ENCODE data around the gene DHX29.
A peak's percentile ranks its signal among the peaks of the same experiment; 100 is the strongest.
"Not testable (repeated sequence)": the region's sequence is repeated elsewhere in the genome, so short reads cannot be mapped to it uniquely, and the experiment has no call there.

Gene DHX29

GRCh38 chr5:55307383-55308253, at the start of gene DHX29, which contains the start of gene MTREX:
DHX29 (minus strand) TSS chr5:55307694; CDS start chr5:55307573, 121 bp downstream.
MTREX (plus strand) TSS chr5:55307989; CDS start chr5:55308014, 25 bp downstream.
- peak; percentile 74 for DNase-seq

GRCh38 chr5:55356896-55357295, 49.4 kb upstream of the DHX29 start:
- no peak for DNase-seq

GRCh38 chr5:55350754-55351153, 43.3 kb upstream of the DHX29 start:
- DNase-seq = no peak

DNA sequence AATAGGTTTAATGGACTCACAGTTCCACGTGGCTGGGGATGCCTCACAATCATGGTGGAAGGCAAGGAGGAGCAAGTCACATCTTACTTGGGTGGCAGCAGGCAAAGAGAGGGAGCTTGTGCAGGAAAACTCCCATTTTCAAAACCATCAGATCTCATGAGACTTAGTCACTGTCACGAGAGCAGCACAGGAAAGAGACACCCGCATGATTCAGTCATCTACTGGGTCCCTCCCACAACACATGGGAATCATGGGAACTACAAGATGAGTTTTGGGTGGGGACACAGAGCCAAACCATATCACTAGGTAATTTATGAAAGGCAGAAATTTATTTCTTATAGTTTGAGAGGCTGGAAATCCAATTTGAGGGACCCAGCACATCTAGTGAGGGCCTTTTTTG, 40.3 kb upstream of the DHX29 start:
- no peak for DNase-seq

- no peak for DNase-seq
These were observed 37.8 kb upstream of the DHX29 start for GRCh38 chr5:55345327-55345726.

GRCh38 chr5:55344392-55344992, 37.0 kb upstream of the DHX29 start:
- DNase-seq = no peak

- no peak for DNase-seq
These were observed 36.1 kb upstream of the DHX29 start for GRCh38 chr5:55343609-55344008.

- no peak for DNase-seq
These were observed 35.6 kb upstream of the DHX29 start for GRCh38 chr5:55343107-55343506.

GRCh38 chr5:55338810-55339243, 31.3 kb upstream of the DHX29 start:
- no peak for DNase-seq

GRCh38 chr5:55338092-55338613, 30.7 kb upstream of the DHX29 start:
- DNase-seq = no peak

GRCh38 chr5:55333811-55334210, 26.3 kb upstream of the DHX29 start:
- no peak for DNase-seq

DNA sequence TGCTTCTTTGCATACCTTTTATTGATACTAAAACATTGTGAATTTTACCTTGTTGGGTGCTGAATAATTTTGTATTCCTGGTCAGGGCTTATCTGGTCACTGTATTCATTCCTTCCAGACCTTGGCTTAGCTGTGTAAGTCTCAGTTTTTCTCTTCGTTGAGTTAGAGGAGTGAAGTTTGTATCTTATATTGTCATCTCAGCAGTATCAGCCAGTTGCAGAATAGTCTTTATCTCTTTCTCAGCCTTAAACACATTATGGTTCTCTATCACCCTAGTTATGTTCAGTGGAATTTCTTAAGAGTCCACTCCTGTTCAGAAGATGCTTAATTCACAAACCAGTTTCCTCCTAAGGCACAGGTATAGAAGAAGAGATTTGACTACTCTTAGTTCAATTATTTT, 25.5 kb upstream of the DHX29 start:
- no peak for DNase-seq

DNA sequence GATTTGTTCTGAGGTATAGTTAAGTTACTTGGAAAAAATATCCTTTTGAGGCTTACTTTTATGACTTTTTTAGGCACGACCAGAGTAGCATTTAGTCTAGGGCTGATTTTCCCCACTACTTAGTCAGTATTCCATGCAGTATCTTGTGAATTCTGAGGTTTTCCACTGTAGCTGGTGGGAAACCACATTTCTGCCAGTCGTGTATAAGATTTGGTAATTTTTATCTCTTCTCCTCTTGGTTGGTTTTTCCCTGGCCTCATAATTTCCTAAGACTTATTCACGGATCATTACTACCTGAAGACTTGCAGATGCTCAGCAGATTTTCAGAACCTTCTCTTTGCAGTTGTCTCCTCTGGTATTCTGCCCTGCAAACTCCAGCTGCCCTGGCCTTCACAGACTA, 23.8 kb upstream of the DHX29 start:
- no peak for DNase-seq

DNA sequence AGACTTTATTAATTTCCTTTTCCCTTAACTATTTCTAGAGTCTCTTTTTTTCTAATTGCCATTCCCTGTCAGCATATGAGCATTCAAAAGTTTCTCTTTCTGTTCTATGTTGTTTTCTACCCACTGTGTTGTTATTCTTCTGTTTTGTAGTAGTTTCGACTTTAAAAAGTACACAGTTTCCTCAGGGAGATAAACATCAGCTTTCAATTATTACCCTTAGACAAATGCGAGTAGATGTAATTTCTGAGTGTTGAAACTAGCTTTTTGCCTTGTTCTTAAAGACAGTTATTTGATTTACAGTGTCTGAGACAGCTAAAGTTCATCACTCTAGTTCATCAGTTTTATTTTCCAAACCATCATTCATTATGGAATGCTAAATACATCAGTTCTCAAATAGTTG, 19.8 kb upstream of the DHX29 start:
- DNase-seq = no peak

GRCh38 chr5:55325621-55326020, 18.1 kb upstream of the DHX29 start:
- no peak for DNase-seq

DNA sequence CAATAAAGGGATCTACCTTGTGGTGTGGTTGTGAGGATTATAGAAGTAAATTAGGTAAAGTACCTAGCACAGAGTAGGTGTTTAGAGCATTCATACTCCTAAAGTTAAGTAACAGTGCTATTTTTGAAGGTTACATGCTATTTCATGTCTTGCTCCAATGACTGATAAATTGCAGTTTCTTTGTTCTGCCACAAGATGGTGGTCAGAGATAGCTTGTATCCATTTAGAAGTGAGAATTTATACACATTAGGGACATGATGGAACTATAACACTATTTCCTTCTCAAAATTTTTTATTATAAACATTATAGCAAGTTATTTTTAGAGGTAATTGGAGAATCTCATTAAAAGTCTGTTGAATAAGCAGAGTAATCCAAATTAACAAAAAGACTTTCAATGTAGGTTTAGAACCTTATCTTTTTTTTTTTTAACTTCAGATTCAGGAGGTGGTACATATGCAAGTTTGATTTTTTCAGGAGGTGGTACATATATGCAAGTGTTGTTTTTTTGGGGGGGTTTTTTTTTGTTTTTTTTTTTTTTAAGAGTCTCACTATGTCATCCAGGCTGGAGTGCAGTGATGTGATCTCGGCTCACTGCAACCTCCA, 17.4 kb upstream of the DHX29 start:
- no peak for DNase-seq

DNA sequence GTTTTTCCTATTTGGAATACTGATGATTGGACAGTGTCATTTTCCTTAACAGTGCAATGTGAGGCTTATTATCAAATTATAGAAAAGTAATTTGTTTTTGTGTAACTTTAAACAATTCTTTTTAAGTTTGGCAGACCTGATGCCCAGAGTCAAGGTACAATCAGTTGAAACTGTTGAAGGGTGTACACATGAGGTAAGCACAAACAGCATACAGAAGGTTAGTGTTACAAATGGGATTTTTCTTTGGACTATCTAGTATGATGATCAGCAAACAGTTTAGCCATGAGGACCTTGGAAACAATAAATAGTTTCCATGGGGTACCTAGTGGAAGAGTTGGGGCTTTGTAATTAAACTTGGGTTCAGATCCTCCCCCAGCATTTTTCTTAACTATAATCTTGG, 16.5 kb upstream of the DHX29 start:
- no peak for DNase-seq

- no peak for DNase-seq
These were observed 13.1 kb upstream of the DHX29 start for GRCh38 chr5:55320571-55320970.

GRCh38 chr5:55319491-55319890, 12.0 kb upstream of the DHX29 start:
- no peak for DNase-seq

- not testable (repeated sequence) for DNase-seq
These were observed 10.7 kb upstream of the DHX29 start for GRCh38 chr5:55318237-55318636.

DNA sequence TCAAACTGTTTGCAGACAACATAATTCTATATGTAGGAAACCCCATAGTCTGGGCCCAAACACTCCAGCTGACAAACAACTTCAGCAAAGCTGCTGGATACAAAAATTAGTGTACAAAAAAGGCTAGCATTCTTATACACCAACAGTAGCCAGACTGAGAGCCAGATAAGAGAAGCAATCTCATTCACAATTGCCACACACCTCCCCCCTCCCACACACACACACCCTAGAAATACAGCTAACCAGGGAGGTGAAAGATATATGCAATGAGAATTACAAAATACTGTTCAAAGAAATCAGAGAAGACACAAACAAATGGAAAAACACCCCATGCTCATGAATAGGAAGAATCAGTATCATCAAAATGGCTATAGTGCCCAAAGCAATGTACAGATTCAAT, 9.3 kb upstream of the DHX29 start:
- no peak for DNase-seq

DNA sequence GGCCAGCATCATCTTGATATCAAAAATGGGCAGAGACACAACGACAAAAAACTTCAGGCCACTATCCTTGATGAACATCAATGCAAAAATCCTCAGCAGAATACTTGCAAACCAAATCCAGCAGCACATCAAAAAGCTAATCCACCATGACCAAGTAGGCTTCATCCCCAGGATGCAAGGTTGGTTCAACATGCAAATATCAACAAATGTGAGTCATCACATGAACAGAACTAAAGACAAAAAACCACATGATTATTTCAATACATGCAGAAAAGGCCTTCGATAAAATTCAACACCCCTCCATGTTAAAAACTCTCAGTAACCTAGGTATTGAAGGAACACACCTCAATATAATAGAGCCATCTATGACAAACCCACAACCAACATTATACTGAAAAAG, 8.8 kb upstream of the DHX29 start:
- no peak for DNase-seq

- DNase-seq = no peak
These were observed 6.5 kb upstream of the DHX29 start for GRCh38 chr5:55313870-55314617.

Data from NCI-H510A (cell line).